DOHH2 (cell line): ENCODE results near the gene GLS.

Source experiments
- H3F3A ChIP-seq: fragments of 200-600 bp; sonication (generic), shearing (Covaris generic); 2 replicates; pipeline ENCODE4 v1.6.0; 2016; ENCODE audit warnings: antibody characterized with exemption, mild to moderate bottlenecking; ENCODE audit not compliant: control insufficient read depth, insufficient read depth
- H3K27ac ChIP-seq: fragments of 200-600 bp; sonication (generic); 2 replicates; pipeline ENCODE4 v1.5.1; 2014; ENCODE audit warnings: low read depth, mild to moderate bottlenecking, low read length, moderate library complexity
- H3K27me3 ChIP-seq: fragments of 200-600 bp; sonication (generic); 2 replicates; pipeline ENCODE4 v1.6.1; 2014; ENCODE audit warnings: mild to moderate bottlenecking, low read length, mixed read lengths; ENCODE audit not compliant: control insufficient read depth
- H3K36me3 ChIP-seq: fragments of 200-600 bp; sonication (generic); 2 replicates; pipeline ENCODE4 v1.6.1; 2014; ENCODE audit warnings: mild to moderate bottlenecking, low read length, moderate library complexity, mixed read lengths; ENCODE audit not compliant: control insufficient read depth
- H3K4me1 ChIP-seq: fragments of 200-600 bp; sonication (generic); 2 replicates; pipeline ENCODE4 v1.6.1; 2014; ENCODE audit warnings: mild to moderate bottlenecking, low read length, mixed read lengths; ENCODE audit not compliant: control insufficient read depth
- H3K4me2 ChIP-seq: fragments of 200-600 bp; sonication (generic); 2 replicates; pipeline ENCODE4 v1.6.0; 2014; ENCODE audit warnings: mild to moderate bottlenecking, low read length, moderate library complexity
- H3K4me3 ChIP-seq: fragments of 200-600 bp; sonication (generic); 2 replicates; pipeline ENCODE4 v1.5.1; 2014; ENCODE audit warnings: mild to moderate bottlenecking, low read length, mixed read lengths
- H3K79me2 ChIP-seq: fragments of 200-600 bp; sonication (generic); 2 replicates; pipeline ENCODE4 v1.6.1; 2014; ENCODE audit warnings: mild to moderate bottlenecking, low read length, mixed read lengths; ENCODE audit not compliant: control insufficient read depth
- H3K9me2 ChIP-seq: fragments of 200-600 bp; sonication (generic); replicated peaks from 2 replicates; pipeline ENCODE4 v1.6.1; 2014; ENCODE audit warnings: mild to moderate bottlenecking, low read length, mixed read lengths; ENCODE audit not compliant: control insufficient read depth
- H3K9me3 ChIP-seq: fragments of 200-600 bp; sonication (generic); 2 replicates; pipeline ENCODE4 v1.6.1; 2014; ENCODE audit warnings: antibody characterized with exemption, low read length, mixed read lengths; ENCODE audit not compliant: control insufficient read depth, insufficient read depth
- H4K20me1 ChIP-seq: fragments of 200-600 bp; sonication (generic); 2 replicates; pipeline ENCODE4 v1.6.0; 2014; ENCODE audit warnings: low read depth, mild to moderate bottlenecking, antibody characterized with exemption, low read length, moderate library complexity; ENCODE audit not compliant: control insufficient read depth, insufficient read depth
- CTCF ChIP-seq: fragments of 200-600 bp; sonication (generic); IDR thresholded peaks from one replicate; pipeline ENCODE4 v1.5.1; 2014; ENCODE audit warnings: antibody characterized with exemption, mild to moderate bottlenecking, low read depth, low read length; ENCODE audit not compliant: poor library complexity, severe bottlenecking
- EZH2phosphoT487 ChIP-seq: fragments of 200-600 bp; sonication (generic); IDR thresholded peaks from 2 replicates; pipeline ENCODE4 v1.6.1; 2017; ENCODE audit warnings: borderline replicate concordance, mild to moderate bottlenecking, antibody characterized with exemption, low read length, moderate library complexity, mixed read lengths

The GLS gene

GRCh38 chr2:190920085-190920484 is 39.5 kb downstream of the GLS start:
- no peaks in the 10 kb centered on the region for H3K27me3 ChIP-seq
- peaks cover 3% of the 10 kb centered on the region; the same call in 1 of the 2 replicates for H3F3A ChIP-seq
- H3K9me2 ChIP-seq = no peaks in the 10 kb centered on the region
- H3K4me3 ChIP-seq = no peak overlapping the region
- no peaks in the 10 kb centered on the region for H3K9me3 ChIP-seq
- no peak overlapping the region for H3K4me2 ChIP-seq
- H4K20me1 ChIP-seq = no peaks in the 10 kb centered on the region
- TF ChIP-seq EZH2phosphoT487 (no peak), CTCF (no peak)
- no peak overlapping the region for H3K27ac ChIP-seq
- H3K4me1 ChIP-seq = no peaks in the 10 kb centered on the region
- no peaks in the 10 kb centered on the region for H3K79me2 ChIP-seq
- peaks cover 92% of the 10 kb centered on the region for H3K36me3 ChIP-seq

GRCh38 chr2:190922376-190922775 is 41.8 kb downstream of the GLS start:
- Histone ChIP-seq H3K9me3 (no peaks in the 10 kb centered on the region), H3K27ac (no peak overlapping the region), H3K9me2 (no peaks in the 10 kb centered on the region), H3K79me2 (no peaks in the 10 kb centered on the region), H3K4me2 (no peak overlapping the region), H3K27me3 (no peaks in the 10 kb centered on the region), H3F3A (peaks cover 3% of the 10 kb centered on the region; the same call in 1 of the 2 replicates), H3K36me3 (peaks cover 94% of the 10 kb centered on the region), H4K20me1 (no peaks in the 10 kb centered on the region), H3K4me1 (no peaks in the 10 kb centered on the region), H3K4me3 (no peak overlapping the region)
- no peak for TF ChIP-seq EZH2phosphoT487
- TF ChIP-seq CTCF = no peak

GRCh38 chr2:190927301-190927700 is 46.7 kb downstream of the GLS start:
- no peak for TF ChIP-seq CTCF
- TF ChIP-seq EZH2phosphoT487 = no peak
- Histone ChIP-seq H3K9me2 (no peaks in the 10 kb centered on the region), H3K27me3 (no peaks in the 10 kb centered on the region), H3K4me3 (no peak overlapping the region), H3K4me2 (no peak overlapping the region), H4K20me1 (no peaks in the 10 kb centered on the region), H3K27ac (no peak overlapping the region), H3K4me1 (no peaks in the 10 kb centered on the region), H3F3A (no peaks in the 10 kb centered on the region; the same call in 1 of the 2 replicates), H3K36me3 (peaks cover 85% of the 10 kb centered on the region), H3K79me2 (no peaks in the 10 kb centered on the region), H3K9me3 (no peaks in the 10 kb centered on the region)
